ENCODE measurements around the gene CST9L. TPM values are rescaled to one million over a fixed set of nuclear protein-coding genes. Genes with fewer than 3 reads are reported as not detected.

The CST9L gene
- total RNA-seq, 1 experiment from 2014 or later: not detected

DNA sequence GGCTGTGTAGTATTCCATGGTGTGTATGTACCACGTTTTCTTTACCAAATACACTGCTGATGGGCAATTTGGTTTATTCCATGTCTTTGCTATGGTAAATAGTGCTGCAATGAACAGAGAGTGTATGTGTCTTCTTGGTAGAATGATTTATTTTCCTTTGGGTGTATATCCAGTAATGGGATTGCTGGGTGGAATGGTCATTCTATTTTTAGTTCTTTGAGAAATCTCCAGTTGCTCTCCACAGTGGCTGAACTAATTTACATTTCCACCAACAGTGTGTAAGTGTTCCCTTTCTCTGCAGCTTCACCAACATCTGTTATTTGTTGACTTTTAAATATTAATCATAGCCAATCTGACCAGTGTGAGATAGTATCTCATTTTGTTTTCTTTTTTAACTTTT lies 13.9 kb downstream of the CST9L start:
- H3K4me1 ChIP-seq (ENCODE audit: insufficient read depth, low read length, poor library complexity, severe bottlenecking): no peaks in the 10 kb centered on the region
- no peak overlapping the region for H3K27ac ChIP-seq (ENCODE audit: low read depth, low read length, poor library complexity, severe bottlenecking)
- no peak overlapping the region for H3K4me3 ChIP-seq (ENCODE audit: low read depth, low read length, poor library complexity, severe bottlenecking)
- intact Hi-C loops (cut with micrococcal nuclease; ENCODE audit: unreplicated experiment): no loop called here
- ChIA-PET CTCF (no interaction called here), POLR2A (ENCODE audit: low non-redundant PET) (no interaction called here)
- BruUV-seq (replicated peaks): no TSS peak
- H3K36me3 ChIP-seq (ENCODE audit: insufficient read depth, low read length, poor library complexity, severe bottlenecking): no peaks in the 10 kb centered on the region
- TF ChIP-seq, protein P1, sequence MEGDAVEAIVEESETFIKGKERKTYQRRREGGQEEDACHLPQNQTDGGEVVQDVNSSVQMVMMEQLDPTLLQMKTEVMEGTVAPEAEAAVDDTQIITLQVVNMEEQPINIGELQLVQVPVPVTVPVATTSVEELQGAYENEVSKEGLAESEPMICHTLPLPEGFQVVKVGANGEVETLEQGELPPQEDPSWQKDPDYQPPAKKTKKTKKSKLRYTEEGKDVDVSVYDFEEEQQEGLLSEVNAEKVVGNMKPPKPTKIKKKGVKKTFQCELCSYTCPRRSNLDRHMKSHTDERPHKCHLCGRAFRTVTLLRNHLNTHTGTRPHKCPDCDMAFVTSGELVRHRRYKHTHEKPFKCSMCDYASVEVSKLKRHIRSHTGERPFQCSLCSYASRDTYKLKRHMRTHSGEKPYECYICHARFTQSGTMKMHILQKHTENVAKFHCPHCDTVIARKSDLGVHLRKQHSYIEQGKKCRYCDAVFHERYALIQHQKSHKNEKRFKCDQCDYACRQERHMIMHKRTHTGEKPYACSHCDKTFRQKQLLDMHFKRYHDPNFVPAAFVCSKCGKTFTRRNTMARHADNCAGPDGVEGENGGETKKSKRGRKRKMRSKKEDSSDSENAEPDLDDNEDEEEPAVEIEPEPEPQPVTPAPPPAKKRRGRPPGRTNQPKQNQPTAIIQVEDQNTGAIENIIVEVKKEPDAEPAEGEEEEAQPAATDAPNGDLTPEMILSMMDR (conservative IDR thresholded peaks at IDR 0.05; ENCODE audit: low read depth, low read length): no peak
- TF ChIP-seq EZH2 (IDR thresholded peaks at IDR 0.05; ENCODE audit: borderline replicate concordance, low read depth, low read length, poor library complexity, severe bottlenecking): no peak
- H3K9me3 ChIP-seq (ENCODE audit: low read depth, low read length, poor library complexity, severe bottlenecking): peaks cover 4% of the 10 kb centered on the region
- no peak for DNase-seq (ENCODE audit: low spot score)
- H3K27me3 ChIP-seq (replicated peaks; ENCODE audit: insufficient read depth, low read depth, low read length, poor library complexity): peaks cover 9% of the 10 kb centered on the region

DNA sequence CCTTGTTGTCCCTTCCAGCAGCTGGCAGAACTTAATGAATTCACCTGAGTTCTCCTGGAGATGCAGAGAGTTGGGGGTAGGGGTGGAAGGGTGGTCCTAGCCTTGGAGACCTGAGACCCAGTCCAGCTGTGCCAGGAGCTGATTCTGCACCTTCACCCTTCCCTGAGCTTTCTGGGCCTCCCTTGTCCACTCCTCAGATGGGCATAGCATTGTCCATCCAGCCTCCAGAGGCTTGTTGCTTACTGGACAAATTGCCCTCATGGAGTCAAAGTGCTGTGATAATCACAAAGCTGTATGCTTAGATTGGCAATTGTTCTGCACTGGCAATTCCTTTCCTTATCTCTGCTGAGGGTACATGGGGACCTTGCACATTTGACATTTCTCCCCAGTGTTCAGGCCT lies 16.5 kb downstream of the CST9L start:
- no TSS peak for BruUV-seq (replicated peaks)
- H3K4me3 ChIP-seq (ENCODE audit: low read depth, low read length, poor library complexity, severe bottlenecking): no peak overlapping the region
- ChIA-PET CTCF (no interaction called here), POLR2A (ENCODE audit: low non-redundant PET) (no interaction called here)
- H3K9me3 ChIP-seq (ENCODE audit: low read depth, low read length, poor library complexity, severe bottlenecking): no peaks in the 10 kb centered on the region
- intact Hi-C loops (cut with micrococcal nuclease; ENCODE audit: unreplicated experiment): no loop called here
- H3K27me3 ChIP-seq (replicated peaks; ENCODE audit: insufficient read depth, low read depth, low read length, poor library complexity): no peaks in the 10 kb centered on the region
- no peak for TF ChIP-seq EZH2 (IDR thresholded peaks at IDR 0.05; ENCODE audit: borderline replicate concordance, low read depth, low read length, poor library complexity, severe bottlenecking)
- TF ChIP-seq, protein P1 (conservative IDR thresholded peaks at IDR 0.05; ENCODE audit: low read depth, low read length): no peak
- DNase-seq (ENCODE audit: low spot score): no peak
- no peaks in the 10 kb centered on the region for H3K36me3 ChIP-seq (ENCODE audit: insufficient read depth, low read length, poor library complexity, severe bottlenecking)
- H3K4me1 ChIP-seq (ENCODE audit: insufficient read depth, low read length, poor library complexity, severe bottlenecking): no peaks in the 10 kb centered on the region
- no peak overlapping the region for H3K27ac ChIP-seq (ENCODE audit: low read depth, low read length, poor library complexity, severe bottlenecking)

- Histone ChIP-seq H3K9me3 (ENCODE audit: low read depth, low read length, poor library complexity, severe bottlenecking) (no peaks in the 10 kb centered on the region), H3K36me3 (ENCODE audit: insufficient read depth, low read length, poor library complexity, severe bottlenecking) (no peaks in the 10 kb centered on the region), H3K27ac (ENCODE audit: low read depth, low read length, poor library complexity, severe bottlenecking) (no peak overlapping the region), H3K27me3 (replicated peaks; ENCODE audit: insufficient read depth, low read depth, low read length, poor library complexity) (no peaks in the 10 kb centered on the region), H3K4me3 (ENCODE audit: low read depth, low read length, poor library complexity, severe bottlenecking) (no peak overlapping the region), H3K4me1 (ENCODE audit: insufficient read depth, low read length, poor library complexity, severe bottlenecking) (no peaks in the 10 kb centered on the region)
- ChIA-PET POLR2A (ENCODE audit: low non-redundant PET) (no interaction called here), CTCF (no interaction called here)
- TF ChIP-seq, protein P1 (conservative IDR thresholded peaks at IDR 0.05; ENCODE audit: low read depth, low read length): no peak
- no peak for TF ChIP-seq EZH2 (IDR thresholded peaks at IDR 0.05; ENCODE audit: borderline replicate concordance, low read depth, low read length, poor library complexity, severe bottlenecking)
- no peak for DNase-seq (ENCODE audit: low spot score)
- intact Hi-C loops (cut with micrococcal nuclease; ENCODE audit: unreplicated experiment): no loop called here
- no TSS peak for BruUV-seq (replicated peaks)
These were observed 16.9 kb downstream of the CST9L start for GRCh38 chr20:23551383-23551782.
